Activated CD8-positive, alpha-beta T cell treated with anti-CD3 and anti-CD28 coated beads, Interleukin-2, amount 10 ng/mL, durations not matched to agents 7 days and 5 days (primary cell): ENCODE measurements around the gene PDCD1LG2. TPM values are rescaled to one million over a fixed set of nuclear protein-coding genes. Genes with fewer than 3 reads are reported as not detected.

Source experiments
- ATAC-seq: fragments of 150-1000 bp; cut with Tn5 transposase; one replicate; pipeline ENCODE4 v1.10.0; 2021; ENCODE audit warnings: moderate library complexity
- CTCF ChIA-PET: fragments of 350-600 bp; sonication (Branson Sonifier 250); formaldehyde crosslinking; loops from one replicate; lab custom pipeline; 2021; ENCODE audit warnings: antibody characterized with exemption; lab: Charles Lee
- POLR2A ChIA-PET: fragments of 350-600 bp; sonication (Branson Sonifier 250); formaldehyde crosslinking; loops from one replicate; lab custom pipeline; 2021; ENCODE audit warnings: antibody characterized with exemption; lab: Charles Lee
- DNase-seq: peaks from one replicate; pipeline ENCODE4 v3.0.0-alpha.2; 2020
- H3K27ac Mint-ChIP-seq: one replicate; pipeline ENCODE4 v1.8.0; 2021; ENCODE audit warnings: mild to moderate bottlenecking, mixed read lengths
- H3K27me3 Mint-ChIP-seq: one replicate; pipeline ENCODE4 v1.8.0; 2021; ENCODE audit warnings: low read depth, mixed read lengths
- H3K36me3 Mint-ChIP-seq: one replicate; pipeline ENCODE4 v1.8.0; 2021; ENCODE audit warnings: low read depth, mixed read lengths
- H3K4me1 Mint-ChIP-seq: one replicate; pipeline ENCODE4 v1.8.0; 2021; ENCODE audit warnings: low read depth, mixed read lengths
- H3K4me3 Mint-ChIP-seq: one replicate; pipeline ENCODE4 v1.8.0; 2021; ENCODE audit warnings: mild to moderate bottlenecking, mixed read lengths
- H3K9me3 Mint-ChIP-seq: one replicate; pipeline ENCODE4 v1.8.0; 2022; ENCODE audit warnings: mixed read lengths; ENCODE audit not compliant: insufficient read depth
- total RNA-seq, 2 experiments: library from RNA; stranded (reverse); gene quantifications; one replicate each; pipeline ENCODE4 v1.2.3, GENCODE V29; 2021

The PDCD1LG2 gene
- total RNA-seq, 2 experiments from 2014 or later: 0.55 TPM

GRCh38 chr9:5536684-5537083 is 26.4 kb downstream of the PDCD1LG2 start:
- POLR2A ChIA-PET: no interaction called here
- Mint-ChIP-seq H3K27me3 (no peaks in the 10 kb centered on the region), H3K4me1 (peaks cover 4% of the 10 kb centered on the region), H3K36me3 (no peaks in the 10 kb centered on the region), H3K9me3 (peaks cover 4% of the 10 kb centered on the region), H3K27ac (no peak overlapping the region), H3K4me3 (no peak overlapping the region)
- CTCF ChIA-PET: no interaction called here
- ATAC-seq (no peak), DNase-seq (no peak)

DNA sequence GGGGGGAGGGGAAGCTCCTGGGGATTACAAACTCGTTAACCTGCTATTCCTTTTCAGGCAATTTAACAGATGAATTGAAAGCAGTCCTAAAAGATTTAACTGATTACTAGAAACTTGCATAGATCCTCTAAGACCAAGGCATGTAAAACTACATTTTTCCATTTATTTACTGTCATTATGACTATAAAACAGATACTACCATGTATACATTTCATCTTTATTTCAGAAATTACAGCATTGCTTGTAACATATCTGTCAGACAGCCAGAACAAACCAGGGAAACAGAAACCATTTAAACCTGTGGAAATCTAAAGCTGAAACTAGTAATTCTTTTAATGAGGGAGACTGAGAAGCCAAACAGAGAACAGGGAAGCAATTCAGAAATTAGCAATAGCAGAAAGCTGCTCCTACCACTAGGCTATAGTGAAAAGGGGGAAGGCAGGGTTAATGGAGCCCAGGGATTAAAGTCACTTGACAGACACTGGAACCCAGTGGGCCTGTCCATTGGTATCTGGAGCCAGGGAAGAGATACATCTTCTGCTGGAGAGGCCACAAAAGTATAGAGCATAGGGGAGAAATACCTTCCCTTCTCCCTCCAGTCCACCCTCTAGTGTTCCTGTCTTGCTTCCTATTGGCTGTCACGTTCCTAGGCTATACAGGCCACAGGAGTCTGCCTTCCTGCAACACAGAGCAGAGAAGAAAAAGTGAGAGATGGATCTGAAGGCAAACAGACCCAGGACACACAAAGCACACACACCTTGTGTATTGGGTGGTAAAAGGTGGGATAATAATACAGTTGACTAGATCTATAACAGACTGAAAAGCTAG is 33.8 kb downstream of the PDCD1LG2 start:
- ChIA-PET CTCF (no interaction called here), POLR2A (interaction anchor here (0.6 kb wide), 1 partner anchor 83 kb away, joined by 3 read pairs; no protein-coding TSS in a partner anchor)
- Mint-ChIP-seq H3K27me3 (no peaks in the 10 kb centered on the region), H3K4me3 (no peak overlapping the region), H3K4me1 (no peaks in the 10 kb centered on the region), H3K27ac (no peak overlapping the region), H3K36me3 (no peaks in the 10 kb centered on the region), H3K9me3 (peaks cover 5% of the 10 kb centered on the region)
- ATAC-seq (no peak), DNase-seq (no peak)

DNA sequence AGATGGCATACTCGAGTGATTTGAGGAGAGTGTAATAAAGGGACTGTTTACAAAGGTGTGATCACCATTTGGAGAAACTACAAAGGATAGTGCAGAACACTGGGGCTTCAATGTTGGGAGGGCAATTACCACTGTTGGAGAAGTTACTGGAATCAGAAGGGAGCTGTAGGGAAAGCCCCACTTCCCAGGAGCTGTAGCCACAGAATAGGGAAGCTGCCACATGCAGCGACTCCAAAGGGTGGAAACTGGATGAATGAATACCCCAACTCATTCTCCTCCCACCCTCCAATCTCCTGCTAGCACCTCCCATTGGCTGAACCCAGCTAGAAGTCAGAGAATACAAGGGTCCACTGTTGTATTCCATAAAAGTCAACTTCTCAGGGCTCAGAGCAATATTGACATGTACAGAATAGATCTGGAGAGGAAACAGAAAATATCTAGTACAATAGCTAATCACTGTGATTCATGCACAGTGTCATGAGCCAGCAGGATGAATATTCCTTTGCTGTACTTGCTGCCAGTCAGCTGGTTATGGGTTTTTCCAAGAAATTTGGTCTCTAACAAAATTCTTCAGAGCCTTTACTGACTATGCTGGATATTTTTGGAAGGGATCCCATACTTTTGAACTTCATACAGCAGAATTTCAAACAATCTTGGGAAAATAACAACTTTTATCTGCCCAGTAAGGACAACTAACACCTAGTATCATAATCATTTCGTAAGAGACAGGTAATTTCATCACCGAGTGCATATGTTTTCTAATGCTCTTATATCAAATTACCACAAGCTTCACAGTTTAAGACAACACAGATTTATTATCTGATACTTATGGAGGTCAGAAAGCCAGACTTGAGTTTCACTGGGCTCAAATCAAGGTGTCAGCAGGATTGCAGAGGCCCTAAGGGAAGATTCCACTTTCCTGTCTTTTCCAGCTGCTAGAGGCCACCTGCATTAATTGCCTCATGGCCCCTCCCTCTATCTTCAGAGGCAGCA is 39.6 kb downstream of the PDCD1LG2 start:
- Mint-ChIP-seq H3K36me3 (no peaks in the 10 kb centered on the region), H3K9me3 (no peaks in the 10 kb centered on the region), H3K4me3 (no peak overlapping the region), H3K27me3 (no peaks in the 10 kb centered on the region), H3K4me1 (no peaks in the 10 kb centered on the region), H3K27ac (no peak overlapping the region)
- DNase-seq: no peak
- CTCF ChIA-PET: interaction anchor here (0.9 to 1.1 kb wide), 2 partner anchors 8 to 9 kb away, joined by 3 read pairs; no protein-coding TSS in a partner anchor
- ATAC-seq: no peak
- POLR2A ChIA-PET: no interaction called here

GRCh38 chr9:5551368-5552150 is 41.2 kb downstream of the PDCD1LG2 start:
- Mint-ChIP-seq H3K27ac (no peak overlapping the region), H3K4me3 (no peak overlapping the region), H3K36me3 (no peaks in the 10 kb centered on the region), H3K4me1 (no peaks in the 10 kb centered on the region), H3K27me3 (no peaks in the 10 kb centered on the region), H3K9me3 (no peaks in the 10 kb centered on the region)
- CTCF ChIA-PET: no interaction called here
- no peak for DNase-seq
- ATAC-seq: no peak
- POLR2A ChIA-PET: no interaction called here

DNA sequence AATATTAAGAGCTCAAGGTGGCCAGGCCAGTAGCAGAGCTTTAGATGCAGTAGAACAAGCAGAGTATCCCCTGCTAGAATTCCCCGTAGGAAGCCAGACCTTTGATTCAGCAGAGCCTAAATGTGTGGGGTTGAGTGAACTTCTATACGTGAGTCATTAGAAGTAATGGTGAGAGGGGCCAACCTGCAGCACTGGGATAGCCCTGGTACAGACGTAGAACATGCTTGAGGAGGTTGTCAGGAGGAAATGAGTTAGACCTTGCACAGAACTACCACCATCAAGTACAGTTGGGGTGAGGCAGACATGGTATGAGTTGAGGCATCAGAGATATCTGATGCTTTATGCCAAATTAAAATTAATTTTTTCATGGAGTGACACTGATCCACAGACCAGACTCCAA is 42.0 kb downstream of the PDCD1LG2 start:
- ChIA-PET CTCF (no interaction called here), POLR2A (no interaction called here)
- H3K4me3 Mint-ChIP-seq: no peak overlapping the region
- no peak for DNase-seq
- H3K4me1 Mint-ChIP-seq: peaks cover 4% of the 10 kb centered on the region
- H3K27me3 Mint-ChIP-seq: no peaks in the 10 kb centered on the region
- H3K27ac Mint-ChIP-seq: no peak overlapping the region
- peaks cover 2% of the 10 kb centered on the region for H3K36me3 Mint-ChIP-seq
- H3K9me3 Mint-ChIP-seq: no peaks in the 10 kb centered on the region
- no peak for ATAC-seq

- H3K27me3 Mint-ChIP-seq: no peaks in the 10 kb centered on the region
- ATAC-seq: no peak
- H3K9me3 Mint-ChIP-seq: no peaks in the 10 kb centered on the region
- H3K4me3 Mint-ChIP-seq: no peak overlapping the region
- DNase-seq: no peak
- H3K4me1 Mint-ChIP-seq: peaks cover 13% of the 10 kb centered on the region
- ChIA-PET CTCF (no interaction called here), POLR2A (no interaction called here)
- H3K27ac Mint-ChIP-seq: no peak overlapping the region
- H3K36me3 Mint-ChIP-seq: peaks cover 3% of the 10 kb centered on the region
These were observed 42.9 kb downstream of the PDCD1LG2 start for GRCh38 chr9:5553211-5553610.

- Mint-ChIP-seq H3K4me1 (peaks cover 21% of the 10 kb centered on the region), H3K27ac (no peak overlapping the region), H3K4me3 (no peak overlapping the region), H3K36me3 (peaks cover 7% of the 10 kb centered on the region), H3K27me3 (no peaks in the 10 kb centered on the region), H3K9me3 (no peaks in the 10 kb centered on the region)
- DNase-seq: no peak
- ATAC-seq: no peak
- POLR2A ChIA-PET: no interaction called here
- CTCF ChIA-PET: no interaction called here
These were observed 43.9 kb downstream of the PDCD1LG2 start for GRCh38 chr9:5554254-5554653.

DNA sequence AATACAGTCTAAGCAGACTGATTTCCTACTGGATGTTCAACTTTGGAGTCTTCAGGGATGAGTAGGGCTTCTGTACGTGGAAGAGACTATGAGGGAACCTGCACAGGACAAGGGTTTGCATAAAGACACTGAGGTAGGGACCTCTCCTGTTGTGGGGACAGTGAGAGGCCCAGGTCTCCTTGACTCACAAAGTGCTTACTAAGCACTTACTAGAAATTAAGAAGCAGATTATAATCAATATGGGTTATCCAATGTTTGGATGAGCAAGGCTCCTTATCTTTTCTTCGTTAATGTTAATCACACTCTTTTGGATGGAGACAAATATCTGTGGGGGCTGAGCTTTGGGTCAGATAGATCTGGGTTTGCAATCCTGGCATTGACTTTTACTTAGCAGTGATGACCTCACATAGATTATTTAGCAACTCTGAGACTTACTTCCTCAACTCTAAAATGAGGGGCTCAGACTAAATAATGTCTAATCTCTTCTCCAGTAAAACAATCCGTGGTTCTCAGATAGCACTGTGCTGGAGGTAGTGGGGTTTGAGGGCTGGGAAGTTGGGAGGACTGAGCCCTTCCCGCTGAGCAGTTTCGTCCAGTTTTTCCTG is 45.9 kb downstream of the PDCD1LG2 start:
- no peak overlapping the region for H3K27ac Mint-ChIP-seq
- H3K9me3 Mint-ChIP-seq: no peaks in the 10 kb centered on the region
- DNase-seq: no peak
- H3K4me1 Mint-ChIP-seq: peaks cover 21% of the 10 kb centered on the region
- H3K4me3 Mint-ChIP-seq: no peak overlapping the region
- peaks cover 10% of the 10 kb centered on the region for H3K36me3 Mint-ChIP-seq
- H3K27me3 Mint-ChIP-seq: no peaks in the 10 kb centered on the region
- CTCF ChIA-PET: interaction anchor here (0.9 kb wide), 1 partner anchor 33 kb away, joined by 3 read pairs; no protein-coding TSS in a partner anchor
- POLR2A ChIA-PET: no interaction called here
- no peak for ATAC-seq

DNA sequence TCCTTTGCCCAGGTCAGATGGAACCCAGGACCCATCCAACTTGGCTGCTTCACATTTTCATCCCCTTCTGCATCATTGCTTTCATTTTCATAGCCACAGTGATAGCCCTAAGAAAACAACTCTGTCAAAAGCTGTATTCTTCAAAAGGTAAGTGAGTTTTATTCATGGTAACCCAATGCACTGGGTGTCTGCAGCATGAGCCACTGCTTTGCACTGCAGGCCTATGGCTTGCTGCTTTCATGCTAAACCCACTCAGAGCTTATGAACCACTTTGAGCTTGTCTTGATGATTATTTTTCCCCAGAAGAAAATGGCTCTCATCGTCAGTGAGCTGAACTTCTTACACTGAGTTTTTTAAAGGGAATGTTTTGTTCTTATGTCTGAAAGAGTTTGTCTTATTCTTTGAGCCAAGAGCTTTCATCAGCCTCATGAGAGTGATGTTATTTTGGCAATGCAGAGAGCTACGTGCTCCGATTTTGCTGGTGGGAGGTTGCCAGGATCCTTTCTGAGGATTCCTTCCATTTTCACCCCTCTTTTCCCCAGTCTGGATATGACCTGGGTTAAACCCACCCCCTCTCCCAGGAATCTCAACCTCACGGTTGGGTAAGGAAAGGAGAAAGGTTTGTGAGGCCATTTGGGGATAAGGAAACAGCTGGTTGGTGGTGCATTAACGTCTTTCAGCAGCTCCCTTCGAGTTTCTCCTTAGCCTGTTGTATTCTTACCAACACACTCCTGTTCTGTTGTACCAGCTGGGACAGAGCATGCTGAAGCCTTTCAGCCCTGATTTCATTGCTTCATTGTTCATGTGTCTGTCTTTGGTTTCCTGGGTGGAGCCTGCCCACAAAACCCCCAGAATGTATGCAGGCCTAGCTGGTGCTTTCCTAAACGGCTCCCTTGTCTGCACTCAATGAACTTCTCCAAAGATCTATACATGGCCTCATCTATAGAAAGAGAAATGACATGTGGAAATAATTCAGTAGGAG is 47.6 kb downstream of the PDCD1LG2 start:
- POLR2A ChIA-PET: interaction anchor here (0.6 to 1.4 kb wide), 6 partner anchors 17 to 120 kb away, joined by 3 to 4 read pairs (median 3); partner anchors contain the start of genes CD274, PDCD1LG2 and PLGRKT

GRCh38 chr9:5559659-5560058 is 49.3 kb downstream of the PDCD1LG2 start:
- Mint-ChIP-seq H3K9me3 (no peaks in the 10 kb centered on the region), H3K27me3 (no peaks in the 10 kb centered on the region), H3K4me3 (no peak overlapping the region), H3K36me3 (peaks cover 10% of the 10 kb centered on the region), H3K27ac (no peak overlapping the region), H3K4me1 (peaks cover 28% of the 10 kb centered on the region)
- no peak for DNase-seq
- ChIA-PET POLR2A (no interaction called here), CTCF (interaction anchor here (1.2 to 3.0 kb wide), 4 partner anchors 8 to 110 kb away, joined by 3 to 9 read pairs (median 5); partner anchors contain the start of gene CD274)
- ATAC-seq: no peak

More for the DNA sequence above, 47.6 kb downstream of the PDCD1LG2 start:
- peaks cover 22% of the 10 kb centered on the region for H3K4me1 Mint-ChIP-seq
- ATAC-seq (peak; percentile 91), DNase-seq (peak; percentile 71)
- CTCF ChIA-PET: interaction anchor here (0.8 to 3.0 kb wide), 17 partner anchors 9 to 371 kb away, joined by 3 to 12 read pairs (median 3); partner anchors contain the start of genes CD274 and PDCD1LG2
- no peaks in the 10 kb centered on the region for H3K27me3 Mint-ChIP-seq
- H3K9me3 Mint-ChIP-seq: no peaks in the 10 kb centered on the region
- peak overlapping the region; percentile 24 for H3K4me3 Mint-ChIP-seq
- H3K36me3 Mint-ChIP-seq: peaks cover 10% of the 10 kb centered on the region
- H3K27ac Mint-ChIP-seq: peak overlapping the region; percentile 84
